NAMALWA (cell line): ENCODE data around the gene CCDC60.
A peak's percentile ranks its signal among the peaks of the same experiment; 100 is the strongest.

Experiments used
- DNase-seq: peaks from one replicate; pipeline ENCODE4 v3.0.0-alpha.2; 2015; ENCODE audit warnings: low spot score

CCDC60 gene

DNA sequence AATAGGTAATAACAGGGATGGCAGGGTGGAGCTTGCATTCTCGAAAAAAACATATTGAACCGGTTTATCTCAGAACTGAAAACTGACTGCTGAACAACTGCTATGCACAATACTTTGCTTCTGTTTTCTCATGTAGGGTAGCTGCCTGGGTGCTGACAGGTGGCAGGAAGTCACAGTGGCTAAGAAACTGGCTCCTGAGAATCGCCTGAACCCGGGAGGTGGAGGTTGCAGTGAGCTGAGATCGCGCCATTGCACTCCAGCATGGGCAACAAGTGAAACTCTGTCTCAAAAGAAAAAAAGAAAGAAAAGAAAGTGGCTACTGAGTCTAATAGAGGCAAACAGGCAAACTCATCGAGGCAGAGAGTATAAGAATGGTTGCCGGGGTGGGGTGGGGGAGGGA lies 113.1 kb downstream of the CCDC60 start:
- DNase-seq = no peak

DNA sequence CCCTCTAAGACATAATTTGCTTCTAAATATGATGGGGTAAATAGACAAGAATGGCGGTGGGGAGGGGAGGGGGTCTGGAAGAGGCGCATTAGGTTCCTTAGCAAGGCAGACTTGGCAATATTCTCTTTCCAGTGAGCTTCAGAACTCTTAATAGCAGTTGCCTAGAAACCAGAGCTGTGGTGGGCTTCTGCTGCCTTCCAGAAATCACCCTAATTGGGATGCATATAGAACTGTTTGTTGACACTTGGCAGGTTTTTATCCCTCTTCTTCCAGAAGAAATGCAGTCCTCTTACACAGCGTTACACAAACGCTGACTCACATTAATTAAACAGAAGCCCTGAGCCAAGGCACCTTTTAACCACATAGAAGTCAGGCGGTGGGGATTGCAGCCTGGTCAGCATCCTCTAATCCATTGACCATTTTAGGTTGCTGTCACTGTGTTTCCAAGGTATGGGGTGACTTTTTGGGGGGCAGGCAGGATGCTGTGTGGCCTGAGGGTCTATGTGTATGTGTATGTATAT lies 114.1 kb downstream of the CCDC60 start:
- no peak for DNase-seq

DNA sequence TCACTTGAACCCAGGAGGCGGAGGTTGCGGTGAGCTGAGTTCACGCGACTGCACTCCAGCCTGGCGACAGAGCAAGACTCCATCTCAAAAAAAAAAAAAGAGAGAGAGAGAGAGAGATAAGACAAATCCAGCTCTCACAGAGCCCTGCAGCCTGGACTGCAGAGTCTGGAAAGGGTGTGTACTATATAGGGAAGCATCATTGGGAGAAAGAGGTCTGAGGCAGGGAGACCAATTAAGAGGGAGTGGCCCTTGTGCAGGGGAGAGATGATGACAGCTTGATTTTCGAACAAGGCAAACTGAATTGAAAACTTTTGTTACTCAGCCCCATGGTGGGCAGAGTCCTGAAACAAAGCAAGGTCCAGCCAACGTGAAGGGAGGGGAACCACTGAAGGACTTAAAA lies 116.2 kb downstream of the CCDC60 start:
- DNase-seq = no peak

DNA sequence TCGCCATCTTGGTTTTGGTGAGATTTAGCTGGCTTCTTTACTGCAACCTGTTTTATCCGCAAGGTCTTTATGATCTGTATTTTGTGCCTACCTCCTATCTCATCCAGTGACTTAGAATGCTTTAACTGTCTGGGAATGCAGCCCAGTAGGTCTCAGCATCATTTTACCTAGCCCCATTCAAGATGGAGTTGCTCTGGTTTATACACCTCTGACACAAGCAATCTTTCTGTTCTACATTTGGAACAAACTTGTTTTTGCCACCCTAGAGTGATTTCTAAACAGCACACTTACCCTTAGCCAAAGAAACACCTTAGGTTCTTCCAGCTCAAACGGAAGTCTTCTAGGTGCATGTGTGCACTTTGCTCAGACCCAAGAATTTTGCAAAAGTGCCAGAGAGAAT lies 122.3 kb downstream of the CCDC60 start:
- DNase-seq = no peak

GRCh38 chr12:119457271-119457670 lies 122.7 kb downstream of the CCDC60 start:
- DNase-seq = no peak

- DNase-seq = no peak
Measured at GRCh38 chr12:119459481-119459880, 125.0 kb downstream of the CCDC60 start.

- DNase-seq = no peak
Measured at GRCh38 chr12:119460876-119461275, 126.3 kb downstream of the CCDC60 start.

DNA sequence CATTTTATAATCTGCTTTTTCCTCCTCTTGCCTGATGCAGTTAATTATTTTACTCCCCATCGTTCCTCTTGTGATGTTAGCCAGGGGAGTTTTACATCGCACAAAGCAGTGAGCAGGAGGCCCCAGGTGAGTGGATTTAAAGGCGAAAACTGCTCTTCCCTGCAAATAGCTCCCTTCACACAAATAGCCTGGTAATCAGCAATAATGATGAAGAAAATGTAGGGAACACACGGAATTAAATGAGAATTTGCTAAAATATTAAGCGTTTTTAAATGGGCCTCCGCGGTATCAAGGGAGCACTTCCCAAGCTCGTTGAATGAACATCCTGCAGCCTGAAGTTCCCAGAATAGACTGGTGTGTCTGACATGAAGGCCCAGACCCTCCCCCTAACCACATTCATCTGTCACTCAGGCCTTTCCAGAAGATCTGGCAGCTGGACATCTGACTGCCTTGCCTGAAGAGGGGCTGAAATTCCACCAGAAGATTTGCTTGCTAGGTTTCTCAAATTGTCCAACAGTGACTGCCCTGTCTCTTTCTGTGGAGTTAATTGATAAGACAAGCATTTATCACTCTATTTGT lies 127.2 kb downstream of the CCDC60 start:
- DNase-seq = no peak

DNA sequence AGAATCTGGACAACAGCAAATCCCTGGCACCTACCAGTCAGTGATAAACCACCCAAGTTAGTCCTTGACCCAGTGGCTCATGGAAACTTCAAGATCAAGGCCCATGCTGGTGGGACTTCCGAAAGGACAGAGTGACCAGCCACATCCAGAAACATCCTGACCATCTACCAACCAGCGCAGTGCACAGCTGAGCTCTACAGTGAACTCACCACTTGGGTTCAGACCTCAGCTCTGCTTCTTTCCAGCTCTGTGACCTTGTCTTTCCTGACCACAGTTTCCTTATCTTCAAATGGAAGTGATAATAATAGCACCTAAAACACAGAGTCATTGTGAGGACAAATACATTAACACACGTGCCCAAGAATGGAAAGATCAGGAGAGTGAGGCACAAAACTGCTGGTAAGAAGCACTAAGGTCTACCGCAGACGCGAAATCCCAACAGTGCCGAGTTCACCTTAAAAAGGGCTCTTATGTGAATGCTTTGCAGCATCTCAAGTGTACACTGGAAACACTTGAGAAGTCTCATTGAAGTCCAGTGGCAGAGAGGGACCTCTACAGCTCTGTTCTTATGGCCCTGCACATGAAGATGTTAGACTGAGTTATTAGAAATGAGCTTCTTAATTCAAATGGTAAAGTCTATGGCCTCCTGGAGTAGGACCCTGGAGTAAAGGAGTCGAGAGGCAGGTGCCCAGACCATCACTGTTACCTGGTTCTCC lies 128.8 kb downstream of the CCDC60 start:
- DNase-seq = no peak

DNA sequence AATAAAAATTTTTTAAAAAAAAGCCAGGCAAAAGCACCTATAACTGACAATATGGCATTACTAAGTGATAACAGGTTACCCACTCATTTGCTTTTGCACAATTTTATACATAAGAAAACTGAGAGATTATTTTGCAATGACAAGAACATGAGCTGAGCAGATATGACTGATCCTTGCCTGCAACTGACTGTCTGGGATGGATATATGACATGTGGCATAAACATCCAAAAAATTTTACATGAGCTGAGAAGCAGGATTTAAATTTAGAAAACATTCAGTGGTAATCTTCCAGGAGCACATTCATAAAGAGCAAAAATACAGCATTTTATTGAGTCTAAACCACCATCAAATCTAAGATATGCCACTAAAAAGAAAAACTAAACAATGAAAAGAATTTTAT lies 133.8 kb downstream of the CCDC60 start:
- DNase-seq = no peak

DNA sequence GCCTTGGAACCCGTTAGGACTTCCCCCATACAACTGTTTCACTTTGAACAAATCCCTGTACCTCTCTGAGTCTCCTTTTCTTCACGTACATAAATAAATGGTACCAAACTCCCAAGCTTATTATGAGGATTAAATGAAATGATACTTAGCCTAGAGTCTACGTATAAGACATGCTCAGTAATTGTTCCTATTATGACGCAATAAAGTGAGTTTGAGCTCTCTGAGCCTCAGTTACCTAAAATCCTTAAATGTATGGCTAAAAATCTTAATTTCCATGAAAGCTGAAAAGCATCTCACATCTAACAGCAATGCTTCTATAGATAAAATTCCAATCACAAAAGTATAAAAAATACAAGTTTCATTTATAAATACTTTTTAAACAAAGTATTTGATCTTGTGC lies 141.1 kb downstream of the CCDC60 start:
- no peak for DNase-seq

DNA sequence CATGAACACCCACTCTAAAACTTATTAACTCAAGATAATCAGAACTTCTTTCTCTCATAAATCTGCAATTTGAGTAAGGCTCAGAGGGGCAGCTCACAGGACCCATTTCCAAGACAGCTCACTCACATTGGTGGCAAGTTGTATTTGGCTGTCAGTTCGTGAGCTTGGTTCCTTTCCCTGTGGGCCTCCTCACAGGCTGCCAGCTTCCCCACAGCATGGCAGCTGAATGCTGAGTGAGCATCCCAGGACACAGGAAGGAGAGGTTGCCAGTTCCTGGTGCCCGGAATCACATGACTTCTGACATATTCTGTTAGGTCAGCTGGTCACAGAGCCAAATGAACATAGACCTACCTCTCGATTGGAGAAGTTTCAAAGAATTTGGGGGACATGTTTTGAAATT lies 142.4 kb downstream of the CCDC60 start:
- DNase-seq = no peak

DNA sequence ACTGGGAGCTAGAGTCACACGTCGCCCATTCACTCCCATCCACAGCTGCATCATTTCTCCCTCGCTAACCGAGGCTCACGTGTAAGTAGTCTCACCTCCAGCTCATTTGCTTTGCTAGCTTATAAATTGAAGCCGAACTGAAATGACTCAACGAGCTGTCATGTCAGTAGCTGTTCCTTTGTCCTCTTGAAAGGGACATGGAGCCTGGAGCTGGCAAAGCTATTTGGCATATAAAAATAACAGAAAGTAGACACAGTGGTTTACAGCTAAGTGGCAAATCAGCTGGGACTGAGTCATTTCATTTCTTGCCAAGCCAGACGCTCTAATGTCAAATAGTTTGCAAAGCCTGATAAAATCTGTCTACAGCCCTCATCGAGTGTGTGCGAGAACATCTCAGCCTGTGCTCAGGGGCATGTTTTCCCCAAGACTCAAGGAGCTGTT lies 144.6 kb downstream of the CCDC60 start:
- DNase-seq = no peak

GRCh38 chr12:119480551-119480950 lies 146.0 kb downstream of the CCDC60 start:
- no peak for DNase-seq

DNA sequence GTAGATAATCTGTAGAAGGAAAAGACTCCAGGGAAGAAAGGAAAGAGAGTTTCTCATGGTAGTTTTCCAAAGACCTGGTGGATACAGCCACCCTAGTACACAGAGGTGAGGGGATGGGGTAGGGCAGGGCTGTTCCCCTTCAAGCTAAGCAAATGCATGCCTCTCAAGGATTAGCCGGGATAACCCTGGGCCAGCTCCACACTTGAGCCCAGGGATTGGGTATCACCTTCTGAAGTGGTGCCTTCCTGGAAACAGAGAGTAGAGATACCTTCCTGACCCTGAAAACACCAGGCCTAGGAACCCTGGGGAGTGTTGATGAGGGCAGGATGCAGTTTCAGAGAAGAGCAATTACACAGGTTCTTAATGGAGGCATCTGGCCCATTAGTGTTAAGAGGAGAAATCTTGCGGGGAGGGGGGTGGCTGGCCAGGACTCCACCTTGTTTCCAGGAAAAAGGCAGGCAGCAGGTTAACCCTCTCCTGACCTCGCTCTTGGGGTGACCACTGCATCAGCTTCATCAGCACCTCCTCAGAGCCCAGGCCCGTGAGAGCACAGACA lies 152.1 kb downstream of the CCDC60 start:
- no peak for DNase-seq

- DNase-seq = no peak
Measured at GRCh38 chr12:119491814-119492213, 157.3 kb downstream of the CCDC60 start.

- no peak for DNase-seq
Measured at GRCh38 chr12:119500209-119500608, 165.7 kb downstream of the CCDC60 start.

- no peak for DNase-seq
Measured at GRCh38 chr12:119501052-119501451, 166.5 kb downstream of the CCDC60 start.

DNA sequence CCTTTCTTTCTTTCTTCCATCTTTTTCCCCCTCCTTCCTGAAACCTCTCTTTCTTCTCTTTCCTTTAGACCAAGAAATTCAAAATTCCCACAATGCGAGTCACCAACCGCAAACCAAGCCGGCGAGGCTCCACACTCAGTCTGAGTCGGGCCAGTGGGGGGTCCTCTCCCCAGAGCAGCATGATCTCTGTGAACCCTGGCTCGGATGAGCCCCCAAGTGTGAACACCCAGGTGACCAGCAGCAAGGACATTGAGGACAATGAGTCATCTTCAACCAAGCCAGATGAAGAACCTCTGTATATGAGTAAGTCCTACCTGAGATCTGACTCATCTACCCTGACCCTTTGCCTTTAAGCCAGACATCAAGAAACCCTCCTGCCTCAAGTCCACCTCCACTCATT lies 170.5 kb downstream of the CCDC60 start:
- no peak for DNase-seq

DNA sequence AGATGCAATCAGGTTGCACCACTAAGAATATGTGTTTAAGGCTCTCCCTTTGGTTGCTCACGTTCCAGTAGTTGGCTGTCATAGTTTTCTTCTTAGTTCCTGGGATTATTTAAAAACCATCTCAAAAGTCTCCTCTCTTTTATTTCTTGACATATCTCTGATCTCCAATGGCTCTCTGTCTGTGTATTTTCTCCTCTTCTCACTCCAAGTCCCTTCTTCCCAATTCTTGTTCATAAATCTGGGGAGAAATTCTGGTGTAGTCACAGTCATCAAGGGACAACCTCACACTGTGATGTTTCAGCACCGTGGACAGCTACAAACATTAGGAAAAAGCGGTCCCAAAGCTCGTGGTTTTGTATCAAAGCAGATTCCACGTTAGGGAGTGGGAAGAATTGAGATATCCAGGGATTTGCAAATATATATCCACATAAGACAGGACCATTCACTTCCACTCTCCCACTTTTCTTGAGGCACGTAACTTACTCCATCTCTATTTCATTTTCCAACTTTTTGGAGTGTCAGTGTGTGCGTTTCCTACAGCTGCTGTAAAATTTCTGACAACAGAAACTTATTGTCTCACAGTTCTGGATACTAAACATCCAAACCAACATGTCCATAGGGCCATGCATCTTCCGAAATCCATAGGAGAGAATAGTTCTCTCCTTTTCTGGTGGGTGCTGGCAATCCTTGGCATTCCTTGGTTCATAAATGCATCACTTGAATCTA lies 178.4 kb downstream of the CCDC60 start:
- DNase-seq = peak; percentile 3

- no peak for DNase-seq
Measured at GRCh38 chr12:119528241-119528640, 193.7 kb downstream of the CCDC60 start.

- no peak for DNase-seq
Measured at GRCh38 chr12:119540476-119540875, 205.9 kb downstream of the CCDC60 start.
